ENCODE data around the gene CCDC197.

The CCDC197 gene

GRCh38 chr14:93960108-93960475, 37.0 kb upstream of the CCDC197 start:
- Histone ChIP-seq H3F3A (ENCODE audit: insufficient read depth, low read length) (peaks cover 12% of the 10 kb centered on the region; the same call in 1 of the 2 replicates), H3K27me3 (ENCODE audit: insufficient read depth, low read length) (no peaks in the 10 kb centered on the region), H3K27ac (ENCODE audit: low read depth, low read length, poor library complexity, severe bottlenecking) (peak overlapping the region; percentile 100), H4K20me1 (ENCODE audit: insufficient read depth, low read length) (no peaks in the 10 kb centered on the region), H3K9ac (ENCODE audit: low read length) (peak overlapping the region; percentile 88), H3K4me2 (ENCODE audit: low read length) (peak overlapping the region; percentile 37; the same call in 1 of the 2 replicates), H3K4me1 (ENCODE audit: insufficient read depth, low read length, severe bottlenecking) (peaks cover 95% of the 10 kb centered on the region), H3K9me3 (ENCODE audit: low read length) (no peaks in the 10 kb centered on the region), H2AFZ (ENCODE audit: low read length) (no peak overlapping the region), H3K36me3 (ENCODE audit: insufficient read depth, low read length) (no peaks in the 10 kb centered on the region; the same call in 1 of the 2 replicates), H3K9me2 (ENCODE audit: low read depth, low read length) (no peaks in the 10 kb centered on the region), H3K4me3 (ENCODE audit: low read depth, low read length, poor library complexity, severe bottlenecking) (no peak overlapping the region), H3K79me2 (ENCODE audit: insufficient read depth, low read length) (no peaks in the 10 kb centered on the region)
- no peak for TF ChIP-seq EZH2 (IDR thresholded peaks at IDR 0.05; ENCODE audit: borderline replicate concordance, low read length)
- no peak for TF ChIP-seq CTCF (IDR thresholded peaks at IDR 0.05; ENCODE audit: low read length)

GRCh38 chr14:93960774-93961438, 36.2 kb upstream of the CCDC197 start:
- peaks cover 87% of the 10 kb centered on the region for H3K4me1 ChIP-seq (ENCODE audit: insufficient read depth, low read length, severe bottlenecking)
- peak overlapping the region; percentile 53 for H3K4me2 ChIP-seq (ENCODE audit: low read length)
- H3K9ac ChIP-seq (ENCODE audit: low read length) = peak overlapping the region; percentile 88

GRCh38 chr14:93961620-93962019, 35.5 kb upstream of the CCDC197 start:
- Histone ChIP-seq H3K9me2 (ENCODE audit: low read depth, low read length) (no peaks in the 10 kb centered on the region), H3F3A (ENCODE audit: insufficient read depth, low read length) (peaks cover 12% of the 10 kb centered on the region; the same call in 1 of the 2 replicates), H3K36me3 (ENCODE audit: insufficient read depth, low read length) (no peaks in the 10 kb centered on the region; the same call in 1 of the 2 replicates), H4K20me1 (ENCODE audit: insufficient read depth, low read length) (no peaks in the 10 kb centered on the region), H3K9me3 (ENCODE audit: low read length) (no peaks in the 10 kb centered on the region), H3K79me2 (ENCODE audit: insufficient read depth, low read length) (no peaks in the 10 kb centered on the region), H3K4me3 (ENCODE audit: low read depth, low read length, poor library complexity, severe bottlenecking) (peak overlapping the region; percentile 20), H2AFZ (ENCODE audit: low read length) (no peak overlapping the region), H3K9ac (ENCODE audit: low read length) (peak overlapping the region; percentile 86), H3K27ac (ENCODE audit: low read depth, low read length, poor library complexity, severe bottlenecking) (peak overlapping the region; percentile 100), H3K4me2 (ENCODE audit: low read length) (peak overlapping the region; percentile 53), H3K4me1 (ENCODE audit: insufficient read depth, low read length, severe bottlenecking) (peaks cover 84% of the 10 kb centered on the region), H3K27me3 (ENCODE audit: insufficient read depth, low read length) (no peaks in the 10 kb centered on the region)
- TF ChIP-seq EZH2 (IDR thresholded peaks at IDR 0.05; ENCODE audit: borderline replicate concordance, low read length) = no peak
- TF ChIP-seq CTCF (IDR thresholded peaks at IDR 0.05; ENCODE audit: low read length) = no peak

More at GRCh38 chr14:93960774-93961438, 36.2 kb upstream of the CCDC197 start:
- peak overlapping the region; percentile 100 for H3K27ac ChIP-seq (ENCODE audit: low read depth, low read length, poor library complexity, severe bottlenecking)
- peaks cover 12% of the 10 kb centered on the region; the same call in 1 of the 2 replicates for H3F3A ChIP-seq (ENCODE audit: insufficient read depth, low read length)
- H3K36me3 ChIP-seq (ENCODE audit: insufficient read depth, low read length) = no peaks in the 10 kb centered on the region; the same call in 1 of the 2 replicates
- H3K9me2 ChIP-seq (ENCODE audit: low read depth, low read length) = no peaks in the 10 kb centered on the region
- no peaks in the 10 kb centered on the region for H3K9me3 ChIP-seq (ENCODE audit: low read length)
- H3K27me3 ChIP-seq (ENCODE audit: insufficient read depth, low read length) = no peaks in the 10 kb centered on the region
- H2AFZ ChIP-seq (ENCODE audit: low read length) = no peak overlapping the region
- no peaks in the 10 kb centered on the region for H4K20me1 ChIP-seq (ENCODE audit: insufficient read depth, low read length)
- no peaks in the 10 kb centered on the region for H3K79me2 ChIP-seq (ENCODE audit: insufficient read depth, low read length)
- peak overlapping the region; percentile 20 for H3K4me3 ChIP-seq (ENCODE audit: low read depth, low read length, poor library complexity, severe bottlenecking)
- TF ChIP-seq CTCF (IDR thresholded peaks at IDR 0.05; ENCODE audit: low read length) (no peak), EZH2 (IDR thresholded peaks at IDR 0.05; ENCODE audit: borderline replicate concordance, low read length) (no peak)

Measured in OCI-LY1 (cell line).